ENCODE data around the gene MYO5B. TPM values are rescaled to one million over a fixed set of nuclear protein-coding genes. Genes with fewer than 3 reads are reported as not detected.

Gene MYO5B
- polyA plus RNA-seq, 1 of the 3 experiments (the other 2 are of a cell fraction) = 1.3 TPM

GRCh38 chr18:50107468-50107977, 87.4 kb downstream of the MYO5B start:
- Histone ChIP-seq H3K27me3 (ENCODE audit: insufficient read depth) (no peaks in the 10 kb centered on the region), H2AFZ (ENCODE audit: low read depth) (no peak overlapping the region), H3K27ac (ENCODE audit: low read depth in 2 of 2, low read length in 1 of 2) (no peak overlapping the region), H3K36me3 (replicated peaks in 1 of 2; ENCODE audit: control insufficient read depth in 1 of 2, insufficient read depth in 2 of 2, low read length in 1 of 2) (no peaks in the 10 kb centered on the region), H3K9me2 (no peaks in the 10 kb centered on the region), H3K4me2 (no peak overlapping the region), H3K9me3 (no peaks in the 10 kb centered on the region), H3K4me1 (ENCODE audit: control insufficient read depth in 1 of 2, insufficient read depth in 2 of 2, low read depth in 1 of 2, low read length in 1 of 2) (no peaks in the 10 kb centered on the region), H3K4me3 (ENCODE audit: low read depth in 2 of 2, low read length in 1 of 2) (no peak overlapping the region), H4K20me1 (ENCODE audit: insufficient read depth) (no peaks in the 10 kb centered on the region), H3F3A (replicated peaks; ENCODE audit: insufficient read depth) (no peaks in the 10 kb centered on the region), H3K79me2 (ENCODE audit: insufficient read depth) (no peaks in the 10 kb centered on the region), H3K9ac (no peak overlapping the region)
- no peak for DNase-seq
- WGBS (ENCODE audit: low lambda C conversion rate) = 29% methylated on average over 2 of the region's 2 CpGs
- POLR2A ChIA-PET = no interaction called here
- CTCF ChIA-PET = no interaction called here
- no peak for TF ChIP-seq GABPA (IDR thresholded peaks at IDR 0.05; ENCODE audit: low read depth)
- TF ChIP-seq SMC3 (IDR thresholded peaks at IDR 0.05; ENCODE audit: low read depth, low read length) = no peak
- no peak for TF ChIP-seq TCF12 (IDR thresholded peaks at IDR 0.05)
- no peak for TF ChIP-seq SIN3A (IDR thresholded peaks at IDR 0.05; ENCODE audit: borderline replicate concordance, low read depth, low read length)
- TF ChIP-seq POLR2AphosphoS5 (IDR thresholded peaks at IDR 0.05; ENCODE audit: low read depth, low read length) = no peak
- TF ChIP-seq ELF1 (IDR thresholded peaks at IDR 0.05) = no peak
- no peak for TF ChIP-seq ZBTB33 (IDR thresholded peaks at IDR 0.05; ENCODE audit: borderline replicate concordance, low read depth)
- no peak for TF ChIP-seq RCOR1 (IDR thresholded peaks at IDR 0.05; ENCODE audit: low read length)
- TF ChIP-seq EP300 (IDR thresholded peaks at IDR 0.05; ENCODE audit: borderline replicate concordance in 1 of 2, low read depth in 1 of 2, low read length in 1 of 2) = no peak
- no peak for TF ChIP-seq FOSL2 (IDR thresholded peaks at IDR 0.05; ENCODE audit: borderline replicate concordance, low read depth)
- TF ChIP-seq USF2 (IDR thresholded peaks at IDR 0.05; ENCODE audit: borderline replicate concordance, low read depth, low read length) = no peak
- TF ChIP-seq MEF2A (IDR thresholded peaks at IDR 0.05; ENCODE audit: borderline replicate concordance, low read depth) = no peak
- no peak for TF ChIP-seq RXRA (IDR thresholded peaks at IDR 0.05; ENCODE audit: borderline replicate concordance, low read depth)
- no peak for TF ChIP-seq FOXJ3 (CRISPR knock-in tag; IDR thresholded peaks at IDR 0.05)
- no peak for TF ChIP-seq JUND (IDR thresholded peaks at IDR 0.05)
- TF ChIP-seq GATA2 (CRISPR knock-in tag; IDR thresholded peaks at IDR 0.05) = no peak
- no peak for TF ChIP-seq NRF1 (IDR thresholded peaks at IDR 0.05; ENCODE audit: low read depth, low read length)
- no peak for TF ChIP-seq IRF3 (IDR thresholded peaks at IDR 0.05; ENCODE audit: low read depth, low read length)
- no peak for TF ChIP-seq CHD2 (IDR thresholded peaks at IDR 0.05; ENCODE audit: low read length, partially characterized antibody)

Data from SK-N-SH (cell line).